Measurements from ENCODE around the gene MED4.
"Not testable (repeated sequence)": the region's sequence is repeated elsewhere in the genome, so short reads cannot be mapped to it uniquely, and the experiment has no call there.

MED4 gene

DNA sequence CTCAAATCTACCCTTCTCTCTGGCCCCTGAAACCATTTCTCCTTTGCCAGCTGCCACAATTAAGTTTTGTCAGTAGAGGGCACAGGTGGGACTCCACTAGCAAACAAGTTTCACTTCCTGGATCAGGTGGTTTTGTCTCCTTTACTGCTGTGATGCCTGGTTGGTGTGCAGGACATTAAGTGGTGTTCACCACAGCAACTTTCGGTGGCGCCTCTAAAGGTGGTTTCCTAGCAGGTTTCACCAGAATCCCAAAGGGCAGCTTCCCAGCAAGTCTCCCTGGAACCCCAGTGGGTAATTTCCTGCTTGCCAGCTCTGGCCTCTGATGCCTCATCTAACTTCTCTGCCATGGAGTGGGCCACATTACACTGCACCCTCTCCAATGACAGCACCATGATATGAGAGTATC is 16.6 kb downstream of the MED4 start:
- H3K4me3 Mint-ChIP-seq, result no peak overlapping the region
- DNase-seq (ENCODE audit: low spot score in 2 of 2) (no peak), ATAC-seq (replicated peaks; ENCODE audit: extremely low read depth, poor library complexity, severe bottlenecking) (peak; percentile 52)
- H3K9me3 Mint-ChIP-seq, result no peaks in the 10 kb centered on the region
- no peaks in the 10 kb centered on the region for H3K27me3 Mint-ChIP-seq
- peaks cover 65% of the 10 kb centered on the region for H3K36me3 Mint-ChIP-seq (ENCODE audit: insufficient read depth)
- H3K27ac Mint-ChIP-seq (ENCODE audit: low read depth), result no peak overlapping the region
- peaks cover 5% of the 10 kb centered on the region for H3K4me1 Mint-ChIP-seq

DNA sequence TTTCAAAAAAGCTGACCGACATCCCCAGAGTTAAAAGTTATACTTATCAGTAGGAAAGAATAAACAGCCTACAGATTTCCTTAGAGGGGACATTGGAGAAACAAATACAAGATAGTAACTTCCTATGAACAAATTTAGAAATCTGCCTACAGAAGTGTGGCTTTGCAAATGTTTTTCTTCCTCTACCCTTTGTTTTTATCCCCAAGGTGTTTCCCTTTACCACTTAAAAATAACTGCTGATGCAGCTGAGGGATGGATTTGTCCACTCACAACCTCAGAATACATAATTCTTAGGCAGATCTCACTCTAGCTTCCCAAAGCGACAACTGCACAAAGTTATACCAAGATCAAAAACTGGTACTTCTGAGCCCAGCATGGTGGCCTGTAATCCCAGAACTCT is 20.9 kb downstream of the MED4 start:
- no peaks in the 10 kb centered on the region for H3K9me3 Mint-ChIP-seq
- no peaks in the 10 kb centered on the region for H3K27me3 Mint-ChIP-seq
- no peak for ATAC-seq (replicated peaks; ENCODE audit: extremely low read depth, poor library complexity, severe bottlenecking)
- H3K27ac Mint-ChIP-seq (ENCODE audit: low read depth), result no peak overlapping the region
- no peak for DNase-seq (ENCODE audit: low spot score in 2 of 2)
- H3K4me3 Mint-ChIP-seq, result no peak overlapping the region
- no peaks in the 10 kb centered on the region for H3K4me1 Mint-ChIP-seq
- H3K36me3 Mint-ChIP-seq (ENCODE audit: insufficient read depth), result peaks cover 51% of the 10 kb centered on the region

DNA sequence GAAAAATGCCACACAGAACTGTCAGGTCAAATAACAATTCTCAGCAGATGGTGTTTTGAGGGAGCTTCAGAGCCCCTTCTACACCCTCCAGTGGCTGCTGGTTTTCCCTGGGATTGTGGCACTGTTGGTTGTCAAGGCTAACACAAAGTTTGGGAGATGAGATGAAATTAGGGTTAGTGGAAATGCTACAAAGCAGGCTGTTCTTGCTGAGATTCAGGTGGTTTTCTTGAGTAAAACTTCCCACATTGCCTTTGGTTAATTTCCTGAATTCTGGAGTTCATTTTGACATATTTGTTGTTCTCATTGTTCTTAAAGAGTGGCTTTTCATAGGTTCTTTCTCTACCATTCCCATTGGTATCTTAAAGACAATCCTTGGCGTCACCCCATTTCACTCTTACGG is 22.1 kb downstream of the MED4 start:
- H3K36me3 Mint-ChIP-seq (ENCODE audit: insufficient read depth), result peaks cover 46% of the 10 kb centered on the region
- H3K27ac Mint-ChIP-seq (ENCODE audit: low read depth), result no peak overlapping the region
- no peaks in the 10 kb centered on the region for H3K4me1 Mint-ChIP-seq
- no peaks in the 10 kb centered on the region for H3K27me3 Mint-ChIP-seq
- no peak for DNase-seq (ENCODE audit: low spot score in 2 of 2)
- no peak overlapping the region for H3K4me3 Mint-ChIP-seq
- H3K9me3 Mint-ChIP-seq, result no peaks in the 10 kb centered on the region
- ATAC-seq (replicated peaks; ENCODE audit: extremely low read depth, poor library complexity, severe bottlenecking), result no peak

DNA sequence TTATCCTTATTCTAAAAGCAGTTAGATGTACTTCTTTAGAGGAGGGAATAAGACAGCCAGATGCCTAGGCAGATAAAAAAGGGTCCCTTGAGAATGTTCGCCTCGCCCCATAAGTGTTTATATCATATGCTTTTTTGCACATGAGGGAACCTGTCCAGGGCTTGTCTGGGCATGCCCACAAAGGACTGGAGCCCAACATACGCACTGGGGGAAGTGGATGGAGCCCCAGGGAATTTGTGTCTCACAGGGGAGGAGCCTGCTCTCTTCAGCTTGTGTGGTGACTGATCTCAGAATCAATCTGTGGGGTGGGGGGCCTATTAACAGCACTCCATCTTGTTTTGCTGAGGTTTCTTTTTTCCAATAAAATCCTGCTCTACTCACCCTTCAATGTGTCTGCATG is 22.6 kb downstream of the MED4 start:
- Mint-ChIP-seq H3K9me3 (no peaks in the 10 kb centered on the region), H3K36me3 (ENCODE audit: insufficient read depth) (peaks cover 46% of the 10 kb centered on the region), H3K27me3 (no peaks in the 10 kb centered on the region), H3K27ac (ENCODE audit: low read depth) (no peak overlapping the region), H3K4me1 (no peaks in the 10 kb centered on the region), H3K4me3 (no peak overlapping the region)
- no peak for ATAC-seq (replicated peaks; ENCODE audit: extremely low read depth, poor library complexity, severe bottlenecking)
- no peak for DNase-seq (ENCODE audit: low spot score in 2 of 2)

DNA sequence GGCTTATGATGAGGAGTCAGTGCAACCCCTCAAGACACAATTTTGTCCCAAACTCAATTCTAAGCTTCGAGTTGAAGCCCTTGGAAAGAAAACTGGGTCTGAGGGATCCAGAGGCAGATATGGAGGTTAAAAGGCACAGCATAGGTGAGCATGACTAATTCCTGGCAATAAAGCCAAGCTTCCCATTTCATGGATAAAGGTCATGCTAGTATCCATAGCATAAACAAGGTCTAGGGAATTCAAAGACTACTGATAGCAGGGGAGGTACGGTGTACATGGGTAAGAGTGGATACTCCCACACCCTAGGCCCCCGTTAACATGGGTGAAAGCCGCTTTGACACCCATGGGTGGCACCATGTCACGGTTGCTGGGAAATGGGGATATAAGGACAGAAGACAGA is 24.0 kb downstream of the MED4 start:
- Mint-ChIP-seq H3K27ac (ENCODE audit: low read depth) (no peak overlapping the region), H3K9me3 (no peaks in the 10 kb centered on the region)

DNA sequence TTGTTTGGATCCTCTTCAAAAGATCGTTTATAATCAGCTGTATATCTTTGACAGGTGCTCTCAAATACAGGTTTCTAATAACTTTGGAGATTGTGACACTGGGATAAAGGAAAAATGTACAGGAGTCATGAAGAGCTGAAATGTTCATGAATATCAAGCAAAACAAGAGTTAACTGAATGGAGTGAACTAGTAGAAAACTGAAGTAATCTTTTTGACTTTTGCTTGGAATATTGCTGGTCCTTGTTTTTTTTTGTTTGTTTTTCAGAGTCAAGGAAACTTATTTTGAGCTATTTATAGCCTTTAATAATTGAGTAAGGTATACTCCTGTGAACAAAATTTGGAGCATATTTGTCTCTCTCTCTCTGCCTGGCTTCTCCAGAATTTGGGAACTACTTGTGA is 25.3 kb downstream of the MED4 start:
- no peaks in the 10 kb centered on the region for H3K27me3 Mint-ChIP-seq
- no peak overlapping the region for H3K4me3 Mint-ChIP-seq
- ATAC-seq (replicated peaks; ENCODE audit: extremely low read depth, poor library complexity, severe bottlenecking), result no peak
- no peaks in the 10 kb centered on the region for H3K9me3 Mint-ChIP-seq
- H3K4me1 Mint-ChIP-seq, result no peaks in the 10 kb centered on the region
- peaks cover 32% of the 10 kb centered on the region for H3K36me3 Mint-ChIP-seq (ENCODE audit: insufficient read depth)
- no peak for DNase-seq (ENCODE audit: low spot score in 2 of 2)
- H3K27ac Mint-ChIP-seq (ENCODE audit: low read depth), result no peak overlapping the region

More for the DNA sequence above, 24.0 kb downstream of the MED4 start:
- ATAC-seq (replicated peaks; ENCODE audit: extremely low read depth, poor library complexity, severe bottlenecking) (no peak), DNase-seq (ENCODE audit: low spot score in 2 of 2) (no peak)
- Mint-ChIP-seq H3K4me1 (no peaks in the 10 kb centered on the region), H3K27me3 (no peaks in the 10 kb centered on the region), H3K4me3 (no peak overlapping the region), H3K36me3 (ENCODE audit: insufficient read depth) (peaks cover 43% of the 10 kb centered on the region)

DNA sequence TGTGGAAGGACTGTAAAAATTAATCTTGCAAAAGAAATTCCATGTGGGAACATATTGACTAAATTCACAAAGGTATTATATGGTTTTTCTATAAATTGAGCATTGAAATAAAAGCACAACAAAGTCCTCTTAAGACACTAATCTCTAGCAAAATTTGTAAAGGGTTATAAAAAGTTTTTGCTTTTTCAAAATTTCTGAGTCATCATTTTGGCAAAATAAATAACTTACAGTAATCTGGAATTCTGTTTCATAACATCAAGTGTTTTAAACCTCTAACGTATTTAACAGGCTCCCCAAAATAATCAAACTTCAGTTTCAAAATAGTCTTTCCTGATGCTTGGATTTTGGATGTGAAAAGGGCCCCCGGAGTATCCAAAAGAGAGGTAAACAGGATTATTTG is 26.0 kb downstream of the MED4 start:
- no peaks in the 10 kb centered on the region for H3K4me1 Mint-ChIP-seq
- H3K27ac Mint-ChIP-seq (ENCODE audit: low read depth), result no peak overlapping the region
- no peak overlapping the region for H3K4me3 Mint-ChIP-seq
- peaks cover 28% of the 10 kb centered on the region for H3K36me3 Mint-ChIP-seq (ENCODE audit: insufficient read depth)
- H3K27me3 Mint-ChIP-seq, result no peaks in the 10 kb centered on the region
- ATAC-seq (replicated peaks; ENCODE audit: extremely low read depth, poor library complexity, severe bottlenecking) (no peak), DNase-seq (ENCODE audit: low spot score in 2 of 2) (no peak)
- no peaks in the 10 kb centered on the region for H3K9me3 Mint-ChIP-seq

DNA sequence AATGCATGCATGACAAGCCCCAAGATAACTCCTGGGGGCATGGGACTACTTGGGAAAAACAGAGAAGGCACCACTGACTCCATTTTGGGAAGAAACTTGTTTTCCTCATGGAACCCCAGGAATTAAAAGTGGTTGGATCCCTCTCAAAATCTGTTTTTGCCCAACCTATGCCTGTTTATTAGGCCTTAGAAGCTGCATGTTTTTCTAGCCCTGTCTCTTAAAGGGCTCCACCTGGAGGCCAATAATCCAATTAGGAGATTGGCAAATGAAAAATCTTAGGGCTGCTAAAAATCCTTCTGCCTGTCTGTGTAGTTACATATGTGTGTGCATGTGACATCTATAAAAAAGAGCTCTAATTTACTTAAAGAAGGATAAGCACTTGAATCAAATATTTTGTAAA is 26.9 kb downstream of the MED4 start:
- H3K4me3 Mint-ChIP-seq, result no peak overlapping the region
- no peaks in the 10 kb centered on the region for H3K9me3 Mint-ChIP-seq
- peaks cover 28% of the 10 kb centered on the region for H3K36me3 Mint-ChIP-seq (ENCODE audit: insufficient read depth)
- no peaks in the 10 kb centered on the region for H3K27me3 Mint-ChIP-seq
- no peak for DNase-seq (ENCODE audit: low spot score in 2 of 2)
- H3K4me1 Mint-ChIP-seq, result no peaks in the 10 kb centered on the region
- ATAC-seq (replicated peaks; ENCODE audit: extremely low read depth, poor library complexity, severe bottlenecking), result no peak
- no peak overlapping the region for H3K27ac Mint-ChIP-seq (ENCODE audit: low read depth)

DNA sequence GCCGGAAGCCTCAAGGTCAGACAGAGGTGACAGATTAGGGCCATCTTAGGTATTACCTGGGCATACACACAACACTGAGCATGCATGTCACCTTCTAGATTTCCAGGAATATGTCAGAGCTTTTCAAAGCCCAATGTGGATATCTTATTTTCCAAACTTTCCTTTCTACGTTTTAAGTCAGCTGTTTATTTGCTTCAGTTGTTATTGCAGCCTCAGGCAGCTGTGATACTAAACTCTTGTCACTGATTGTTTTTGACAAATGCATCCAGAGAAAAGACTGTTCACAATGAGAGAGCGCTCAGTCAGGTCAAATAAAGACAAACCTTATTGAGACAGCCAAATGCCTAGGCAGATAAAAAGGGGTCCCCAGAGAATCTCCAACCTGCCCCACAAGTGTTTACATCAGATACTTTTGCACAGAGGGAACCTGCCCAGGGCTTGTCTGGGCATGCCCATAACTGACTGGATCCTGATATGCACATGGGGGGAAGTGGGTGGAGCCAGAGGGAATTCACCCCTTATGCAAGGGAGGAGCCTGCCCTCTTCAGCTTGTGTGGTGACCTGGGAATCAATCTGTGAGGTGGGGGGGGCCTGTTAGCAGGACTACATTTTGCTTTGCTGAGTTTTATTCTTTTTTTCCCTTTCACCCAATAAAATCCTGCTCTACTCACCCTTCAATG is 28.5 kb downstream of the MED4 start:
- Mint-ChIP-seq H3K27me3 (no peaks in the 10 kb centered on the region), H3K27ac (ENCODE audit: low read depth) (no peak overlapping the region), H3K4me1 (peaks cover 4% of the 10 kb centered on the region), H3K4me3 (no peak overlapping the region), H3K36me3 (ENCODE audit: insufficient read depth) (peaks cover 19% of the 10 kb centered on the region), H3K9me3 (no peaks in the 10 kb centered on the region)
- DNase-seq (ENCODE audit: low spot score in 2 of 2) (no peak), ATAC-seq (replicated peaks; ENCODE audit: extremely low read depth, poor library complexity, severe bottlenecking) (no peak)

DNA sequence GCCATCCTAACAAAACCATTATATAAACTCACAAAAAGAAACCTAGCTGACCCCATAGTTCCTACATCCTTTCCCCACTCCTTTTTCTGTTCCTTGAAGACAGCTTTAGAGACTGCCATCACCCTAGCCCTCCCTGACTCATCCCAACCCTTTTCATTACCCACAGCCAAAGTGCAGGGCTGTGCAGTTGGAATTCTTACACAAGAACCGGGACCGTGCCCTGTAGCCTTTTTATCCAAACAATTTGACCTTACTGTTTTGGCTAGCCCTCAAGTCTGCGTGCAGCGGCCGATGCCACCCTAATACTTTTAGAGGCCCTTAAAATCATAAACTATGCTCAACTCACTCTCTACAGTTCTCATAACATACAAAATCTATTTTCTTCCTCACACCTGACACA is 35.0 kb downstream of the MED4 start:
- Mint-ChIP-seq H3K4me1 (peaks cover 38% of the 10 kb centered on the region), H3K27ac (ENCODE audit: low read depth) (peak overlapping the region; percentile 41)
- H3K27me3 Mint-ChIP-seq; H3K9me3 Mint-ChIP-seq; ATAC-seq (replicated peaks; ENCODE audit: extremely low read depth, poor library complexity, severe bottlenecking); H3K4me3 Mint-ChIP-seq; H3K36me3 Mint-ChIP-seq (ENCODE audit: insufficient read depth); DNase-seq (ENCODE audit: low spot score in 2 of 2): not testable (repeated sequence)

DNA sequence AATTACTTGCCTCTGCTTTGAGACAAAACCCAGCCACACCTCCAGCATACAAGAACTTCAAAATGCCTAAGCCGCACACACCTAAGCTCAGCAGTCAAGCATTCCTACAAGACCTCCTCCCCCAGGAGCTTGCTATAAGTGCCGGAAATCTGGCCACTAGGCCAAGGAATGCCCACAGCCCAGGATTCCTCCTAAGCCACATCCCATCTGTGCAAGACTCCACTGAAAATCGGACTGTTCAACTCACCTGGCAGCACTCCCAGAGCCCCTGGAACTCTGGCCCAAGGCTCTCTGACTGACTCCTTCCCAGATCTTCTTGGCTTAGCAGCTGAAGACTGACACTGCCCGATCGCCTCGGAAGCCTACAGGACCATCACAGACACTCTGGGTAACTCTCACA is 36.4 kb downstream of the MED4 start:
- H3K4me1 Mint-ChIP-seq, result peaks cover 38% of the 10 kb centered on the region
- H3K36me3 Mint-ChIP-seq (ENCODE audit: insufficient read depth), result not testable (repeated sequence)

DNA sequence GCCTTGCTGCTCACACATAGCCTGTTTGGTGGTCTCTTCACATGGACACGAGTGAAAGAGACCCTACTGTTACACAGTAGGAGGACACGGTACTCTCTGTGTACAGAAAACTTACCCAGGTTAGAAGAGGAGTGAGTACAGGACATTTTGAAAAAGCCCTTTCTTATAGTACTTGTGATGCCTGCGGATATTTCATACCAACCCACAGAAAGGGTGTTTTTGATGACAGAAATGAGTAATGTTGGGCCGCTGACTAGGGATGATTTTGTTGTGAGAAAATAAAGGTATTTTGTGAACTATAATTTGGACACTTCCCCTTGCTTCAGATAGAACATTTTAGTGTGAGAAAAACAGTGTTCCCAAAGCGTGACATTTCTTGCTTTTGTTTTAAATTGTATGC is 39.2 kb downstream of the MED4 start:
- Mint-ChIP-seq H3K9me3 (no peaks in the 10 kb centered on the region), H3K4me3 (no peak overlapping the region), H3K27ac (ENCODE audit: low read depth) (peak overlapping the region; percentile 19), H3K36me3 (ENCODE audit: insufficient read depth) (peaks cover 14% of the 10 kb centered on the region), H3K27me3 (no peaks in the 10 kb centered on the region), H3K4me1 (peaks cover 28% of the 10 kb centered on the region)
- DNase-seq (ENCODE audit: low spot score in 2 of 2), result no peak
- ATAC-seq (replicated peaks; ENCODE audit: extremely low read depth, poor library complexity, severe bottlenecking), result no peak

More for the DNA sequence above, 36.4 kb downstream of the MED4 start:
- H3K9me3 Mint-ChIP-seq; ATAC-seq (replicated peaks; ENCODE audit: extremely low read depth, poor library complexity, severe bottlenecking); DNase-seq (ENCODE audit: low spot score in 2 of 2); H3K4me3 Mint-ChIP-seq; H3K27ac Mint-ChIP-seq (ENCODE audit: low read depth); H3K27me3 Mint-ChIP-seq: not testable (repeated sequence)

DNA sequence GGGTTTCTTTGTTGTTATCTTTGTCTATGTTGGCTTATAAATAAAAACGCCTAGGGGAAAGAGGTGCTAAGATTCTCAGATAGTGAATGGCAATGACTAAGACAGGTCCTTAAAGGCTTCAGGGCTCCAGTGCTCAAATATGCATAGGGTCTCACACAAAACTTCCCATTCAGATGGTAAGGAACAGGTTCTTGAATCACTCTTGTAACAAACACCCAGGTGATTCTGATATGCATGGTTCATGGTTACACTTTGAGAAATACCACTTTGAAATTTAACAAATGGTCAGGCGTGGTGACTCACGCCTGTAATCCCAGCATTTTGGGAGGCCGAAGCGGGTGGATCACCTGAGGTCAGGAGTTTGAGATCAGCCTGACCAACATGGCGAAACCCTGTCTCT is 40.3 kb downstream of the MED4 start:
- Mint-ChIP-seq H3K27me3 (no peaks in the 10 kb centered on the region), H3K4me3 (no peak overlapping the region), H3K27ac (ENCODE audit: low read depth) (no peak overlapping the region), H3K4me1 (peaks cover 17% of the 10 kb centered on the region), H3K9me3 (no peaks in the 10 kb centered on the region), H3K36me3 (ENCODE audit: insufficient read depth) (peaks cover 14% of the 10 kb centered on the region)
- ATAC-seq (replicated peaks; ENCODE audit: extremely low read depth, poor library complexity, severe bottlenecking), result no peak
- no peak for DNase-seq (ENCODE audit: low spot score in 2 of 2)
